Neural crest cell (in vitro differentiated cells): Measurements from ENCODE around the gene MMP25. TPM values are rescaled to one million over a fixed set of nuclear protein-coding genes. Genes with fewer than 3 reads are reported as not detected.

Experiments
- DNase-seq: peaks from one replicate; pipeline ENCODE4 v3.0.0; 2021; ENCODE audit warnings: low read depth, mixed read lengths, low spot score
- H3K27ac Mint-ChIP-seq: one replicate; pipeline ENCODE4 v1.8.0; 2021; ENCODE audit warnings: mild to moderate bottlenecking, mixed read lengths; ENCODE audit not compliant: unreplicated experiment
- H3K27me3 Mint-ChIP-seq: 2 replicates; pipeline ENCODE4 v1.8.0; 2021; ENCODE audit warnings: low read depth, mild to moderate bottlenecking, mixed read lengths
- H3K36me3 Mint-ChIP-seq: 2 replicates; pipeline ENCODE4 v1.8.0; 2021; ENCODE audit warnings: low read depth, mild to moderate bottlenecking, mixed read lengths
- H3K4me1 Mint-ChIP-seq: 2 replicates; pipeline ENCODE4 v1.8.0; 2021; ENCODE audit warnings: mixed read lengths
- H3K4me3 Mint-ChIP-seq: one replicate; pipeline ENCODE4 v1.8.0; 2021; ENCODE audit warnings: mild to moderate bottlenecking, mixed read lengths
- H3K9me3 Mint-ChIP-seq: 2 replicates; pipeline ENCODE4 v1.8.0; 2021; ENCODE audit warnings: mixed read lengths
- CTCF ChIP-seq: fragments of 200-600 bp; sonication (generic); conservative IDR thresholded peaks from 2 replicates; pipeline ENCODE4 v1.5.0; 2021; ENCODE audit warnings: antibody characterized with exemption, mild to moderate bottlenecking
- total RNA-seq: library from RNA; stranded (reverse); gene quantifications from 2 replicates; pipeline ENCODE4 v1.2.1, GENCODE V29; 2021

MMP25 gene
- total RNA-seq, 1 donor from 2014 or later, result 0.96 TPM

GRCh38 chr16:3019594-3020246, 26.6 kb upstream of the MMP25 start:
- DNase-seq, result no peak
- peak overlapping the region; percentile 88 for H3K4me3 Mint-ChIP-seq
- peaks cover 2% of the 10 kb centered on the region for H3K36me3 Mint-ChIP-seq

DNA sequence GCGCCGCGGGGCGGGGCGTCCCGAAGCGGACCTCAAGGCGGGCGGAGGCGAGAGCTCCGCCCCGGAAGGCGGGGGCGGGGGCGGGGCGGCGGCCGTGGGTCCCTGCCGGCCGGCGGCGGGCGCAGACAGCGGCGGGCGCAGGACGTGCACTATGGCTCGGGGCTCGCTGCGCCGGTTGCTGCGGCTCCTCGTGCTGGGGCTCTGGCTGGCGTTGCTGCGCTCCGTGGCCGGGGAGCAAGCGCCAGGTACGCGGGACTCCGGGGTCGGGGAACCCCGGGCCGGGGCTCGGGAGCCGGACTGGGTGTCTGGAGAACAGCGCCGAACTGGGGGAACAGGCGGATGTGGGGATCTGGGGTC, 26.1 kb upstream of the MMP25 start, which contains the start of gene TNFRSF12A:
TSS of gene TNFRSF12A (plus strand) at position 122 of the 357 bp plus-strand sequence. CDS start at position 152, 30 bp downstream.
- H3K4me1 Mint-ChIP-seq, result peaks cover 41% of the 10 kb centered on the region
- peaks cover 57% of the 10 kb centered on the region for H3K27me3 Mint-ChIP-seq
- peak within 1 kb of the TSS; percentile 96 for H3K4me3 Mint-ChIP-seq
- H3K9me3 Mint-ChIP-seq, result no peaks in the 10 kb centered on the region
- DNase-seq, result peak; percentile 59
- TF ChIP-seq CTCF, result no peak
- H3K27ac Mint-ChIP-seq, result peak within 1 kb of the TSS; percentile 72
- H3K36me3 Mint-ChIP-seq, result peaks cover 2% of the 10 kb centered on the region

More at GRCh38 chr16:3019594-3020246, 26.6 kb upstream of the MMP25 start:
- Mint-ChIP-seq H3K27ac (no peak overlapping the region), H3K27me3 (peaks cover 62% of the 10 kb centered on the region), H3K9me3 (no peaks in the 10 kb centered on the region), H3K4me1 (peaks cover 44% of the 10 kb centered on the region)
- no peak for TF ChIP-seq CTCF

DNA sequence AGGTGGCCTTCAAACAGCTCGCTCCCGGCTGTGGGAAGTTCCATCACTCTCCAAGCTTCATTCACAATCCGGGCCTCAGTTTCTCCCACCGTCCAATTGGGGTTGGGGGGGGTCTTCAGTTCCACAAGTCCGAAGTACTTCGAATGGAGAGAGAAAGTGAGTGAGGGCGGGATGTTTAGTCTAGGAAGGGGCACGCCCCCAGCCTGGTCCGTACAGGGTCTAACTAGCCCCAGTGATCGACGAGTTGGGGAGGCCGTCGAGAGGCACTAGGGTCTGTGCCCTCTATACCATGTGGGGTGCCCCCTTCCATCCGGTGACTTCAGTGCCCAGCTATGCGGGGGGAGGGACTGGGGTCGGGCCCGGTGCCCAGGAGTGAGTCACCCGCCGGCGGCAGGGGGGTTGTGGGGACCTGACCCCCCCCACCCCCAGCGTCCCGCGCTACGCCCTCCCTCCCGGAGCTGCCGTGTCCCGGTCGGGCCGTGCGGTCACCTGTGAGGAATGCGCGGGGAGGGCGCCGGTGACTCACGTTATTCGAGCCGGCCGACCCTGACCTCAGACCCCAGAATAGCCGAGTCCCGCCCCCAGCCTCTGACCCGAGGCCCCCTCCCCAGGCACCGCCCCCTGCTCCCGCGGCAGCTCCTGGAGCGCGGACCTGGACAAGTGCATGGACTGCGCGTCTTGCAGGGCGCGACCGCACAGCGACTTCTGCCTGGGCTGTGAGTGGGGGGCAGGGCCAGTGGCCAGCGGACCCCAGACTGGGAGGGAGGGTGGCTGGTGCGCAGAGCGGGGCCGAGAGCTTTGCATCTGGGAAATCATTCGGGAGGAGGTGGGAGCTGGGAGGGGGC, 25.5 kb upstream of the MMP25 start:
- Mint-ChIP-seq H3K9me3 (no peaks in the 10 kb centered on the region), H3K27ac (peak overlapping the region; percentile 72), H3K36me3 (peaks cover 2% of the 10 kb centered on the region), H3K4me1 (peaks cover 41% of the 10 kb centered on the region), H3K4me3 (peak overlapping the region; percentile 96), H3K27me3 (peaks cover 52% of the 10 kb centered on the region)
- TF ChIP-seq CTCF, result no peak
- DNase-seq, result no peak

GRCh38 chr16:3021449-3022207, 24.7 kb upstream of the MMP25 start:
- H3K4me3 Mint-ChIP-seq, result peak overlapping the region; percentile 96
- H3K27ac Mint-ChIP-seq, result peak overlapping the region; percentile 72
- no peaks in the 10 kb centered on the region for H3K9me3 Mint-ChIP-seq
- peaks cover 44% of the 10 kb centered on the region for H3K27me3 Mint-ChIP-seq
- peaks cover 2% of the 10 kb centered on the region for H3K36me3 Mint-ChIP-seq
- H3K4me1 Mint-ChIP-seq, result peaks cover 41% of the 10 kb centered on the region
- DNase-seq, result peak; percentile 79
- peak; percentile 44 for TF ChIP-seq CTCF

DNA sequence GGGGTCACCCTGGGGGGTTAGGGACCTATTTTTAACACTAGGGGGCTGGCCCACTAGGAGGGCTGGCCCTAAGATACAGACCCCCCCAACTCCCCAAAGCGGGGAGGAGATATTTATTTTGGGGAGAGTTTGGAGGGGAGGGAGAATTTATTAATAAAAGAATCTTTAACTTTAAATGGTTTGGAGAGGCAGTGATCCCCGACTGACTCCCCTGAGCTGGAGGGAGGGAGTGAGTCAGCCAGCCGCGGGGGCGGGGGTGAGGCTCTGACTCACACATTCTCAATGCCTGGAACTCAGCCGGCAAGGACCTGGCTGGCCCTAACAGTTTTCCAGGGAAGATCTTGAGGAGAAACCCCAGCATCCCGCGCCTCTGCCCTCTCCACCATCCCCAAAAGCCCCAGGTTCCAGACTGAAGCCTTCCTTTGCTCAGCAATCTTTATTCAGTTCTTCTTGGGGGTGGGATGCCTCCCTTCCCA, 24.1 kb upstream of the MMP25 start:
- no peak for DNase-seq
- Mint-ChIP-seq H3K4me3 (peak overlapping the region; percentile 96), H3K27ac (peak overlapping the region; percentile 27), H3K36me3 (peaks cover 2% of the 10 kb centered on the region), H3K4me1 (peaks cover 41% of the 10 kb centered on the region), H3K27me3 (peaks cover 38% of the 10 kb centered on the region), H3K9me3 (no peaks in the 10 kb centered on the region)
- no peak for TF ChIP-seq CTCF
